ENCODE results near the gene KIRREL3.

DNA sequence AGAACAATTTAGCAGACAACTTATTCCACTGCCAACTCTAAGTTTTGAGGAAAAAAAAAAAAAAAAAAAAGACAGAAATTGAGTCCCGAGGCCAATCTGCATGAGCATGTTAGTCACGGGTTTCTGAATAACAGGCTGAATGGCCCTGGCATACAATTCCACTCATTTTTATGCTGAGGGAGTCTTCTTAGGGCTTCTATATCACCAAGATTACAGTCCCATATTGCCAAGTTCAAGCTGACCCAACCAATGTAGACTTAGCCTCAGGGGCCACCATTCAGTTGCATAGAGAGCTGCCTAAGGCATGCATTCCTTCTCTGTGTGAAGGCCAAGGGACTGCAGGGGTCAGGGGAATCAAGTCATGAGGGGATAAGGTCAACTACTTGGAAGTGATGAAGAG, 27.5 kb downstream of the KIRREL3 start:
- TF ChIP-seq, protein P1, sequence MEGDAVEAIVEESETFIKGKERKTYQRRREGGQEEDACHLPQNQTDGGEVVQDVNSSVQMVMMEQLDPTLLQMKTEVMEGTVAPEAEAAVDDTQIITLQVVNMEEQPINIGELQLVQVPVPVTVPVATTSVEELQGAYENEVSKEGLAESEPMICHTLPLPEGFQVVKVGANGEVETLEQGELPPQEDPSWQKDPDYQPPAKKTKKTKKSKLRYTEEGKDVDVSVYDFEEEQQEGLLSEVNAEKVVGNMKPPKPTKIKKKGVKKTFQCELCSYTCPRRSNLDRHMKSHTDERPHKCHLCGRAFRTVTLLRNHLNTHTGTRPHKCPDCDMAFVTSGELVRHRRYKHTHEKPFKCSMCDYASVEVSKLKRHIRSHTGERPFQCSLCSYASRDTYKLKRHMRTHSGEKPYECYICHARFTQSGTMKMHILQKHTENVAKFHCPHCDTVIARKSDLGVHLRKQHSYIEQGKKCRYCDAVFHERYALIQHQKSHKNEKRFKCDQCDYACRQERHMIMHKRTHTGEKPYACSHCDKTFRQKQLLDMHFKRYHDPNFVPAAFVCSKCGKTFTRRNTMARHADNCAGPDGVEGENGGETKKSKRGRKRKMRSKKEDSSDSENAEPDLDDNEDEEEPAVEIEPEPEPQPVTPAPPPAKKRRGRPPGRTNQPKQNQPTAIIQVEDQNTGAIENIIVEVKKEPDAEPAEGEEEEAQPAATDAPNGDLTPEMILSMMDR (IDR thresholded peaks at IDR 0.05; ENCODE audit: low read depth, low read length) = no peak
- no peak for TF ChIP-seq EZH2phosphoT487 (IDR thresholded peaks at IDR 0.05; ENCODE audit: low read depth)
